ENCODE results near the gene CGA.

DNA sequence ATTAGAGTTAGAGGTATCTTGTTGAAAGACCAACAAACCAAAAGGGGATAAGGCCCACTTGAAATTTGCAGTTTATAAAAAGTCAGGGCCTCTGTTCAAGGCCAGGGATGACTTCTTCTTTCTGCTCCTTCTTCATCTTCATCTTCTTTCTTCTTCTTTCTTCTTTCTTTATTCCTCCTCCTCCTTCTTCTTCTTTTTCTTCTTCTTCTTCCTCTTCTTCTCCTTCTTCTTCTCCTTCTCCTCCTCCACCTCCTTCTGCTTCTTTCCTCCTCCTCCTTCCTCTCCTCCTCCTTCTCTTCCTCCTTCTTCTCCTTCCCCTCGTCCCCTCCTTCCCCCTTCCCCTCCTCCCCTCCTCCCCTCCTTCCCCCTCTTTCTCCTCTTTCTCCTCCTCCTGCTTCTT is 42.1 kb upstream of the CGA start:
- no peak for TF ChIP-seq RCOR1 (IDR thresholded peaks at IDR 0.05; ENCODE audit: low read length)
- TF ChIP-seq, protein P1, sequence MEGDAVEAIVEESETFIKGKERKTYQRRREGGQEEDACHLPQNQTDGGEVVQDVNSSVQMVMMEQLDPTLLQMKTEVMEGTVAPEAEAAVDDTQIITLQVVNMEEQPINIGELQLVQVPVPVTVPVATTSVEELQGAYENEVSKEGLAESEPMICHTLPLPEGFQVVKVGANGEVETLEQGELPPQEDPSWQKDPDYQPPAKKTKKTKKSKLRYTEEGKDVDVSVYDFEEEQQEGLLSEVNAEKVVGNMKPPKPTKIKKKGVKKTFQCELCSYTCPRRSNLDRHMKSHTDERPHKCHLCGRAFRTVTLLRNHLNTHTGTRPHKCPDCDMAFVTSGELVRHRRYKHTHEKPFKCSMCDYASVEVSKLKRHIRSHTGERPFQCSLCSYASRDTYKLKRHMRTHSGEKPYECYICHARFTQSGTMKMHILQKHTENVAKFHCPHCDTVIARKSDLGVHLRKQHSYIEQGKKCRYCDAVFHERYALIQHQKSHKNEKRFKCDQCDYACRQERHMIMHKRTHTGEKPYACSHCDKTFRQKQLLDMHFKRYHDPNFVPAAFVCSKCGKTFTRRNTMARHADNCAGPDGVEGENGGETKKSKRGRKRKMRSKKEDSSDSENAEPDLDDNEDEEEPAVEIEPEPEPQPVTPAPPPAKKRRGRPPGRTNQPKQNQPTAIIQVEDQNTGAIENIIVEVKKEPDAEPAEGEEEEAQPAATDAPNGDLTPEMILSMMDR (IDR thresholded peaks at IDR 0.05) = no peak
- no peak for TF ChIP-seq NRF1 (IDR thresholded peaks at IDR 0.05; ENCODE audit: low read depth, low read length)
- no peak for TF ChIP-seq GABPA (IDR thresholded peaks at IDR 0.05; ENCODE audit: low read depth)

All from SK-N-SH (cell line).